Skeletal muscle cell (primary cell): ENCODE measurements around the gene TNF.

Experiments
- DNase-seq: peaks from one replicate; pipeline ENCODE4 v3.0.0-alpha.2; 2010; ENCODE audit warnings: low read depth
- H3K4me3 ChIP-seq: 2 replicates; pipeline ENCODE4 v1.5.1; 2011; ENCODE audit warnings: low read depth, mild to moderate bottlenecking, control low read depth, low read length, moderate library complexity

TNF gene

DNA sequence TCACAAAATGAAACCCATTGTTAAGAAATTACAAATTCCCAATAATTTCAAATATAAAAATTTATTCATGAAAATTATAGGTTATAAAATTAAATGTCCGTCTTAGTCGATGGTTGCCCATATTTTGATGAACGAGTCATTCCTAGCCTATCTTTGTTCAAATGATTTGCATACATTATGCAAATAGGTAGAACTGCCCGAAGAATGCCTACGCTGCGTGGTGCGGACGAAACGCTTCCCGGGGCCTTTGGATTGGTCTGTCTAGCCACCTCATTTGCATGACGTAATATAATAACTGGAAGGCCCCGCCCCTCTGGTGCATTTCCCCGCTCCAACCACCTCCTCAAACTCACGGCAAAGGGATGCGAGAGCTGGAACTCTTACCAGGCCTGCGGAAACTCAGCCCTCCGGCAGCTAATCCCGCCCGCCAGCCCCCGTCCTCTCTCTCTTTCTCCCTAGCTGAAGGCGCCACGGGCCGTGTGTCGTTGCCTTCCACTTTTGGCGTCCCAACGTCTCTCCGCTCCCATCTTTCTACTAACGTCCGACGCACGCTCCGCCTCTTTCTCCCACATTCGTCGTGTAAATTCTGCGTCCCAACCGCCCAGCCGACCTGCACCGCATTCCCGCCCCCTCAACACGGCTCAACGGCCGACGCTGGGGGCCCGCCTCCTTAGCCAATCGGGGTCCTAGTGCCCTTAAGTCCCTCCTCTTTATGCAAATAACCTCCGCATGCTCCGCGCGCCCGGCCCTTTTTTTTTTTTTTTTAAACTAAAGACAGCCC lies 44.6 kb downstream of the TNF start:
- DNase-seq: peak; percentile 99
- H3K4me3 ChIP-seq: peak overlapping the region; percentile 84

DNA sequence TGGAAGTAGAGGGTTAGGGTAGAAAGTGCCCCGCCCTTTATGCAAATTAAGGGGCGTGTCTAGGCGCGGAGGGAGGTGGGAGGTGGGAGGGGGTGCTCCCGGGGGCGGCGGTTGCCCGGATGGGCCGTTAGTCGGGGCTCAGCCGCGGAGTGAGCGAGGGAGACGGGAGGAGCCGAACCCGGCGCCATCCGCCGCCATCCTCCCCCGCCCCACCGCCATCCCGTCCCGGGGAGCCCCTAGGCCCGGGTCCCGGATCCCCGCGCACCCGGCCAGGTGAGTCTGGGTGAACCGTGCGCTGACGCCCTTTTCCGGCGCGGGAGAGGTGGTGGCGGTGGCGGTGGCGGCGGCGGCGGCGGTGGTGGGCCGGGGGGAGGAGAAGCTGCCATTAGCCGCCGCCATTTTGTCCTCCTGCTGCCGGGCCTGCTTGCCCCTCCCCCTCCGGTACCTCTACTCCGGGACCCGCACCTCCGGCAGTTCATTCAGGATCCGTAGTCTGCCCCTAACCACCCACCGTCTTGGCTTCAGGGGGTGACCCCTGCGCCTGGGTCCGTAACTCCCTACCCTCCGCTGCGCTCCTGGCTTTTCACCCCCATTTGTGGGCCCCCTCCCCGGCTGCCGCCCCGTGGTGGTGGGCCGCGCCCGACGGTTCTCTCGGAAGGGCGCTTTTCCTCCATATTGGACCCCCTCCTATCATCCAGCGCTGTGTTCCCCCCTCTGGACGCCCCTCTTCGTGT lies 45.4 kb downstream of the TNF start, which contains the start of gene PRRC2A:
Gene PRRC2A (plus strand): TSS at position 130 of the 734 bp plus-strand sequence. CDS start 2,075 bp downstream, outside the sequence.
- DNase-seq: no peak
- H3K4me3 ChIP-seq: peak within 1 kb of the TSS; percentile 84

DNA sequence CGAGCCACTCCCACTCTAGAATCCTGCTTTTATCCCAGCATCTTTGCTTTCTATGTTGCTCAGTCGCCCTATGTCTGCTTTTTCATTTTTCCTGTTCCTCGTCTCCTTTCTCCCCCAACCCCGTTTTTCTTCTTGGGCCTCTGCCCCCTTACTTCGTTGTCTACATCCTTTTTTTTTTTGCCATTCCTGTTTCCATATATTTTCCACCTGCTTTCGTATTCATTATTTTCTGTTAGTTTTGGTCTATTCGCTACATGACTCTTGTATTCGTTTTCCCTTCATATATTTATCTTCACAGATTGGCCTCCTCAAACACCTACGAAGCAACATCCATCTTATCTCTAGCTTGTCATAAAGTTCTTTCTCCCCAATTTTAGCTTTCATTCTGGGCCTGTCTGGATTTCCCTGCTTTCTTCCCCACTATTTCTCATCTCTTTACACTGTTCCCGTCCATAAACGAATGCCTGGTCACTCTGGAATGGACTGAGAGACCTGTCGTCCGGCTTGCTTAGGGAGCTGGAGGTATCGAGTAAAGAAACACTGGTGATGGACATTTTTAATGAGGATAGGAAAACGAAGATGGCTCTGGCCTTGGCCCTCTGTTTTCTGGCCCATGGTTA lies 46.1 kb downstream of the TNF start:
- no peak for DNase-seq
- H3K4me3 ChIP-seq: peak overlapping the region; percentile 84

DNA sequence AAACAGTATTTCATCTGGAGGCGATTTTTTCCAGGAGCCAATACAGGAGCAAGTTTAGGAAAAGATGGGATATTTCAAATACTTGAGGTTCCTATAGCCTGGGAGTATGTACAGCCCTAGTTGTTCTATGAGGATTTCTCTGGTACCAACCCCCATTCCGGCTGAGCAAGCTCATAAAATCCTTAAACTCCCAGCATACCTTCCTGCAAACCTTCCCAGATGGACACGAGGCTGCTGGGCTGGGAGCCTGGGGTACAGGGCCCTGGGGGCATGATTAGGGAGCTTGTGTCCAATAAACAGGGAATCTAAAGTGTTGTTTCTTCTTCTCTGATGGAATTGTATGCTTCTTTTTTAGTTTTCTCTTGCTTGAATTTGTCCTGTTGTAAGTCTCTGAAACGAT lies 46.6 kb downstream of the TNF start:
- peak overlapping the region; percentile 84 for H3K4me3 ChIP-seq
- no peak for DNase-seq

DNA sequence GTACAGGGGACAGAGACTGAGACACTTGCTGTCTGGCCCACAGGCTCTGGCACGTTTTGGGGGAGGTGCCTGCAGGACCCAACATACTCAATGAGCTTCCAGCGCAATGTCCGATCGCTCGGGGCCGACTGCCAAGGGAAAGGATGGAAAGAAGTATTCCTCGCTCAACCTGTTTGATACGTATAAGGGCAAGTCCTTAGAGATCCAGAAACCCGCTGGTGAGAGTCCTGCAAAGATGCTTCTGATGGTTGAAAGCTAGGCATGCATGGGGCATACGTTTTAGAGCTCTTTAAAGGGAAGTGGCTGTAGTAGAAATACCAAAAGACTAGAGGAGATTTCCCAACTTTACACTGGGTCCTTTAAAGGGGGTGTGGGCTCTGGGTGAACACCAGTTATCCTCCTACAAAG lies 47.3 kb downstream of the TNF start:
- peak overlapping the region; percentile 84 for H3K4me3 ChIP-seq
- DNase-seq: no peak

DNA sequence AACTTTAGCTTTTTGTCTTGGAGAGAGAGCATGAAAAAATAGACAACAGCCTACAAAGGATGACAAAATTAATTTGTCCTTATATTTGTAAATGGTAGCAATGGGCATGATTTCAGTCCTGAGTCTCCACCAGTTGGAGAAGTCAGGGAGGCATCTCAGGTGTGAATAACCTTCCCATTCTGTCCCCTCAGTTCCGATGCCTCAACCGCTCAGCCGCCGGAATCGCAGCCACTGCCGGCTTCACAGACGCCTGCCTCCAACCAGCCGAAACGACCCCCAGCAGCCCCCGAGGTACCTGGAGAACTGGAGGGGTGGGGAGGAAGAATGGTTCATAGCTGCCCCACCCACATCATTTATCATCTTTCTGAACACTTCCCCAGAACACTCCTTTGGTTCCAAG lies 48.7 kb downstream of the TNF start:
- no peak for DNase-seq
- H3K4me3 ChIP-seq: no peak overlapping the region

DNA sequence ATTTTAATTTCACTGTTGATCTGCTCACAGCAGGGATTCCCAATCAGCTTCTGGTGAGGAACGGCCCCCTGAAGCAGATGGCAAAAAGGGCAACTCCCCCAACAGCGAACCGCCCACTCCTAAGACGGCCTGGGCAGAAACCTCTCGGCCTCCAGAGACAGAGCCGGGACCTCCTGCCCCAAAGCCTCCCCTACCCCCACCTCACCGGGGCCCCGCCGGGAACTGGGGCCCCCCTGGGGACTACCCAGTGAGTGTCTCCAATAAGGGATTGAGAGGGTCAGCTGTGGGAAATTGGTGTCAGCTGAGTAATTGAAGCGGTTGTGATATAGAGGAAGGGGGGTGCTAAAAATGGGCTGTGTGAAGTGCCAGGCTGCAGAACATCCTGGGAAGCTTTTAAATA lies 51.6 kb downstream of the TNF start:
- H3K4me3 ChIP-seq: no peak overlapping the region
- DNase-seq: no peak

DNA sequence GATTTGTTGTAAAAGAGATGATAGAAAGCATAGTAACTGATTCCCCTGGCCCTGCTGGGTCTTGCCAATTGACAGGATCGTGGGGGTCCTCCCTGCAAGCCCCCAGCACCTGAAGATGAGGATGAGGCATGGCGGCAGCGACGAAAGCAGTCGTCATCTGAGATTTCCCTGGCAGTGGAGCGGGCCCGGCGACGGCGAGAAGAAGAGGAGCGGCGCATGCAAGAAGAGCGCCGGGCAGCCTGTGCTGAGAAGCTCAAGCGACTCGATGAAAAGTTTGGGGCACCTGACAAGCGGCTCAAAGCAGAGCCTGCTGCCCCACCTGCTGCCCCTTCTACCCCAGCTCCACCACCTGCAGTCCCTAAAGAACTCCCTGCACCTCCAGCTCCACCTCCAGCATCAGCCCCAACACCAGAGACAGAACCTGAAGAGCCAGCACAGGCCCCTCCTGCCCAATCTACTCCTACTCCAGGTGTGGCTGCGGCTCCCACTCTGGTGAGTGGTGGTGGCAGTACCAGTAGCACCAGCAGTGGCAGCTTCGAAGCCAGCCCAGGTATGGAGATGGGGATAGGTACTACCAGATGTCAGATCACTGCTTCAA lies 52.4 kb downstream of the TNF start:
- no peak for DNase-seq
- H3K4me3 ChIP-seq: no peak overlapping the region
